Neutrophil (primary cell): ENCODE data around the gene PUM1.
A peak's percentile ranks its signal among the peaks of the same experiment; 100 is the strongest.

ENCODE experiments used
- H3K27ac ChIP-seq: fragments of 200-600 bp; sonication (generic); 2 replicates; pipeline ENCODE4 v1.5.1; 2016; ENCODE audit warnings: mild to moderate bottlenecking, moderate library complexity
- H3K27me3 ChIP-seq: fragments of 200-600 bp; sonication (generic); 2 replicates; pipeline ENCODE4 v1.6.0; 2016; ENCODE audit warnings: mild to moderate bottlenecking
- H3K36me3 ChIP-seq: fragments of 200-600 bp; sonication (generic); 2 replicates; pipeline ENCODE4 v1.5.1; 2017
- H3K4me1 ChIP-seq, 2 experiments: fragments of 200-600 bp in 1 of 2; sonication (generic) in 1 of 2; 1 replicate in 1 of 2; 2 replicates in 1 of 2; pipeline versions ENCODE4 v1.5.1 to v1.6.1; 2013 to 2016; ENCODE audit warnings: low read depth in 1 of 2, low read length in 1 of 2, mild to moderate bottlenecking in 1 of 2, moderate library complexity in 1 of 2; ENCODE audit not compliant: control insufficient read depth in 1 of 2, insufficient read depth in 1 of 2
- H3K4me3 ChIP-seq, 2 experiments: fragments of 200-600 bp in 1 of 2; sonication (generic) in 1 of 2; 1 replicate in 1 of 2; 2 replicates in 1 of 2; pipeline ENCODE4 v1.5.1; 2013 to 2016; ENCODE audit warnings: low read depth in 1 of 2, low read length in 1 of 2, mild to moderate bottlenecking in 1 of 2, moderate library complexity in 1 of 2
- H3K9me3 ChIP-seq: fragments of 200-600 bp; sonication (generic); 2 replicates; pipeline ENCODE4 v1.5.1; 2016
- CTCF ChIP-seq: fragments of 200-600 bp; sonication (generic); IDR thresholded peaks from 2 replicates; pipeline ENCODE4 v1.5.1; 2016; ENCODE audit warnings: antibody characterized with exemption

Gene PUM1

GRCh38 chr1:30997463-30998057 lies 68.0 kb downstream of the PUM1 start:
- H3K27ac ChIP-seq = no peak overlapping the region
- peaks cover 9 to 23% of the 10 kb centered on the region in 2 experiments for H3K4me1 ChIP-seq
- H3K27me3 ChIP-seq = no peaks in the 10 kb centered on the region
- H3K4me3 ChIP-seq = no peak overlapping the region
- TF ChIP-seq CTCF = no peak
- peaks cover 13% of the 10 kb centered on the region for H3K36me3 ChIP-seq
- no peaks in the 10 kb centered on the region for H3K9me3 ChIP-seq

GRCh38 chr1:30995990-30996612 lies 69.4 kb downstream of the PUM1 start:
- Histone ChIP-seq H3K9me3 (no peaks in the 10 kb centered on the region), H3K27me3 (no peaks in the 10 kb centered on the region), H3K27ac (peak overlapping the region; percentile 36), H3K36me3 (peaks cover 18% of the 10 kb centered on the region), H3K4me3 (no peak overlapping the region), H3K4me1 (peaks cover 18 to 36% of the 10 kb centered on the region in 2 experiments)
- TF ChIP-seq CTCF = no peak

GRCh38 chr1:30991862-30992606 lies 73.5 kb downstream of the PUM1 start:
- H3K27me3 ChIP-seq = no peaks in the 10 kb centered on the region
- H3K4me1 ChIP-seq = peaks cover 24 to 34% of the 10 kb centered on the region in 2 experiments
- no peak for TF ChIP-seq CTCF
- H3K36me3 ChIP-seq = peaks cover 14% of the 10 kb centered on the region
- H3K27ac ChIP-seq = peak overlapping the region; percentile 53
- no peaks in the 10 kb centered on the region for H3K9me3 ChIP-seq
- H3K4me3 ChIP-seq = no peak overlapping the region

- no peaks in the 10 kb centered on the region for H3K27me3 ChIP-seq
- H3K36me3 ChIP-seq = peaks cover 14% of the 10 kb centered on the region
- TF ChIP-seq CTCF = no peak
- H3K9me3 ChIP-seq = no peaks in the 10 kb centered on the region
- peaks cover 22 to 27% of the 10 kb centered on the region in 2 experiments for H3K4me1 ChIP-seq
- H3K27ac ChIP-seq = peak overlapping the region; percentile 53
- H3K4me3 ChIP-seq = no peak overlapping the region
These were observed 74.9 kb downstream of the PUM1 start for GRCh38 chr1:30990591-30990990.

GRCh38 chr1:30988045-30988444 lies 77.5 kb downstream of the PUM1 start:
- no peaks in the 10 kb centered on the region for H3K27me3 ChIP-seq
- no peak overlapping the region for H3K27ac ChIP-seq
- H3K36me3 ChIP-seq = peaks cover 7% of the 10 kb centered on the region
- H3K9me3 ChIP-seq = no peaks in the 10 kb centered on the region
- peaks cover 20 to 39% of the 10 kb centered on the region in 2 experiments for H3K4me1 ChIP-seq
- no peak overlapping the region for H3K4me3 ChIP-seq
- TF ChIP-seq CTCF = no peak
